Erythroblast (primary cell): ENCODE measurements around the gene CPHXL2.

Experiments used
- GATA1 ChIP-seq: IDR thresholded peaks from 2 replicates; pipeline ENCODE4 v1.6.1; 2011; ENCODE audit warnings: low read depth, mild to moderate bottlenecking, control low read depth, low read length, moderate library complexity
- POLR2A ChIP-seq: IDR thresholded peaks from 2 replicates; pipeline ENCODE4 v1.6.1; 2011; ENCODE audit warnings: mild to moderate bottlenecking, low read length

- TF ChIP-seq POLR2A (no peak), GATA1 (no peak)
Observed at GRCh38 chr16:75629132-75629531, 47.7 kb downstream of the CPHXL2 start.
